HG03280 (cell line): ENCODE measurements around the gene C12orf54.
"Not testable (repeated sequence)": the region's sequence is repeated elsewhere in the genome, so short reads cannot be mapped to it uniquely, and the experiment has no call there.

Experiments used
- ATAC-seq: cut with Tn5 transposase; IDR thresholded peaks from one replicate; pipeline ENCODE4 v1.9.1; 2021; ENCODE audit warnings: mild to moderate bottlenecking, moderate library complexity; ENCODE audit not compliant: unreplicated experiment

C12orf54 gene

GRCh38 chr12:48482198-48482597 is at the start of gene C12orf54:
Gene C12orf54 (plus strand): TSS chr12:48482498. CDS start chr12:48483297, 799 bp downstream.
- no peak for ATAC-seq

- ATAC-seq, result not testable (repeated sequence)
These were observed 48.3 kb upstream of the C12orf54 start for GRCh38 chr12:48434016-48434415.

- ATAC-seq, result no peak
These were observed 41.2 kb upstream of the C12orf54 start for GRCh38 chr12:48441069-48441468.

- no peak for ATAC-seq
These were observed 40.0 kb upstream of the C12orf54 start for GRCh38 chr12:48442179-48442847.

GRCh38 chr12:48445538-48445937 is 36.8 kb upstream of the C12orf54 start:
- ATAC-seq, result no peak

GRCh38 chr12:48446161-48446776 is 36.0 kb upstream of the C12orf54 start:
- no peak for ATAC-seq

GRCh38 chr12:48447755-48448154 is 34.5 kb upstream of the C12orf54 start:
- ATAC-seq, result no peak

GRCh38 chr12:48451372-48451771 is 30.9 kb upstream of the C12orf54 start:
- no peak for ATAC-seq

GRCh38 chr12:48452961-48453360 is 29.3 kb upstream of the C12orf54 start:
- not testable (repeated sequence) for ATAC-seq

GRCh38 chr12:48454667-48455066 is 27.6 kb upstream of the C12orf54 start:
- ATAC-seq, result no peak

GRCh38 chr12:48455116-48455515 is 27.2 kb upstream of the C12orf54 start:
- ATAC-seq, result no peak

GRCh38 chr12:48459259-48459658 is 23.0 kb upstream of the C12orf54 start:
- ATAC-seq, result no peak

- ATAC-seq, result not testable (repeated sequence)
These were observed 13.3 kb upstream of the C12orf54 start for GRCh38 chr12:48469027-48469426.

GRCh38 chr12:48472259-48472658 is 10.0 kb upstream of the C12orf54 start, which contains the start of gene ANP32D:
Gene ANP32D (plus strand): TSS chr12:48472559. CDS start chr12:48472665, 106 bp downstream.
- ATAC-seq, result no peak

- ATAC-seq, result no peak
These were observed 9.2 kb upstream of the C12orf54 start for GRCh38 chr12:48473061-48473460.

GRCh38 chr12:48474497-48474896 is 7.8 kb upstream of the C12orf54 start:
- not testable (repeated sequence) for ATAC-seq

GRCh38 chr12:48482930-48483329 is 632 bp downstream of the C12orf54 start:
- ATAC-seq, result no peak

- ATAC-seq, result no peak
These were observed 4.0 kb downstream of the C12orf54 start for GRCh38 chr12:48486261-48486660.

GRCh38 chr12:48486679-48487078 is 4.4 kb downstream of the C12orf54 start:
- ATAC-seq, result no peak

- peak; percentile 92 for ATAC-seq
These were observed 6.7 kb downstream of the C12orf54 start for GRCh38 chr12:48489012-48489411.

GRCh38 chr12:48489456-48489855 is 7.2 kb downstream of the C12orf54 start:
- not testable (repeated sequence) for ATAC-seq

- ATAC-seq, result not testable (repeated sequence)
These were observed 18.0 kb downstream of the C12orf54 start for GRCh38 chr12:48500281-48500680.
